RWPE1 (cell line): ENCODE results near the gene OSBPL1A.
A peak's percentile ranks its signal among the peaks of the same experiment; 100 is the strongest.
"Not testable (repeated sequence)": the region's sequence is repeated elsewhere in the genome, so short reads cannot be mapped to it uniquely, and the experiment has no call there.

Source experiments
- CTCF ChIA-PET: fragments of 350-600 bp; sonication (Branson Sonifier 250); formaldehyde crosslinking; extraction: SDS; loops from one replicate; lab custom pipeline; 2021; lab: Yijun Ruan, JAX
- POLR2A ChIA-PET: fragments of 400-600 bp; formaldehyde crosslinking; extraction: SDS; loops from one replicate; lab custom pipeline; 2020; ENCODE audit warnings: antibody characterized with exemption; ENCODE audit not compliant: low non-redundant PET; lab: Yijun Ruan, JAX
- DNase-seq: peaks from one replicate; pipeline ENCODE4 v3.0.0; 2012; ENCODE audit warnings: low spot score
- H3K27ac ChIP-seq: fragments of 450-650 bp; 2 replicates; pipeline ENCODE4 v1.5.1; 2017
- CTCF ChIP-seq: fragments of 450-650 bp; conservative IDR thresholded peaks from 2 replicates; pipeline ENCODE4 v1.5.1; 2017; ENCODE audit warnings: low read depth, mild to moderate bottlenecking

OSBPL1A gene

DNA sequence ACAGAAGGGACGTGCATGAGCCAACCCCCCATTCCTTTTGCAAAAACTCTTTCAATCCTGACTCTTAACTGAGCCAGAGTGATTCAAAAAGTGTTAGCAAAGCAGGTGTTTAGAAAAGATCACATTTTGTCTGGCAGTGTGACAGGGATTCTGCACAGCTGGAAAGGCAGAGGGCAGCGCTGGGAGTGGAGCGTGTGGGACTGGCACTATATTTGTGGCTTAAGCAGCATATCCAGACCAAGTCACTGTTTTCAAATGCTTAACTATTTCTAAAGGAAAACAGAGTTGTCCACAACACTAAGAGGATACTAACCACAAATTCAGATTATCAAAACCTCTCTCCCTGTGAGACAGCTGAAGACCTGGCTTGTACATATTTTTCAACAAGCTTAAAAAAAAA, 239.8 kb downstream of the OSBPL1A start:
- ChIA-PET CTCF (no interaction called here), POLR2A (no interaction called here)
- no peak overlapping the region for H3K27ac ChIP-seq
- no peak for DNase-seq
- TF ChIP-seq CTCF: no peak

GRCh38 chr18:24153397-24153796, 244.2 kb downstream of the OSBPL1A start:
- ChIA-PET POLR2A (no interaction called here), CTCF (no interaction called here)
- no peak overlapping the region for H3K27ac ChIP-seq
- TF ChIP-seq CTCF: no peak
- no peak for DNase-seq

DNA sequence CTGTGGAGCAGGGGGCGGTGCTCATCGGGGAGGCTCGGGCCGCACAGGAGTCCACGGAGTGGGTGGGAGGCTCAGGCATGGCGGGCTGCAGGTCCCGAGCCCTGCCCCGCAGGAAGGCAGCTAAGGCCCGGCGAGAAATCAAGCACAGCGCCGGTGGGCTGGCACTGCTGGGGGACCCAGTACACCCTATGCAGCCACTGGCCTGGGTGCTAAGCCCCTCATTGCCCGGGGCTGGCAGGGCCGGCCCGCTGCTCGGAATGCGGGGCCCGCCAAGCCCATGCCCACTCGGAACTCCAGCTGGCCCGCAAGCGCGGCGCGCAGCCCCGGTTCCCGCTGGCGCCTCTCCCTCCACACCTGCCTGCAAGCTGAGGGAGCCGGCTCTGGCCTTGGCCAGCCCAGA, 248.0 kb downstream of the OSBPL1A start:
- CTCF ChIA-PET, DNase-seq, POLR2A ChIA-PET, H3K27ac ChIP-seq: not testable (repeated sequence)

GRCh38 chr18:24142376-24142775, 255.2 kb downstream of the OSBPL1A start:
- TF ChIP-seq CTCF: no peak
- no peak for DNase-seq
- ChIA-PET CTCF (no interaction called here), POLR2A (no interaction called here)
- no peak overlapping the region for H3K27ac ChIP-seq

- no peak overlapping the region for H3K27ac ChIP-seq
- DNase-seq: no peak
- no peak for TF ChIP-seq CTCF
- CTCF ChIA-PET: no interaction called here
- POLR2A ChIA-PET: no interaction called here
These were observed 256.9 kb downstream of the OSBPL1A start for GRCh38 chr18:24140697-24141096.

DNA sequence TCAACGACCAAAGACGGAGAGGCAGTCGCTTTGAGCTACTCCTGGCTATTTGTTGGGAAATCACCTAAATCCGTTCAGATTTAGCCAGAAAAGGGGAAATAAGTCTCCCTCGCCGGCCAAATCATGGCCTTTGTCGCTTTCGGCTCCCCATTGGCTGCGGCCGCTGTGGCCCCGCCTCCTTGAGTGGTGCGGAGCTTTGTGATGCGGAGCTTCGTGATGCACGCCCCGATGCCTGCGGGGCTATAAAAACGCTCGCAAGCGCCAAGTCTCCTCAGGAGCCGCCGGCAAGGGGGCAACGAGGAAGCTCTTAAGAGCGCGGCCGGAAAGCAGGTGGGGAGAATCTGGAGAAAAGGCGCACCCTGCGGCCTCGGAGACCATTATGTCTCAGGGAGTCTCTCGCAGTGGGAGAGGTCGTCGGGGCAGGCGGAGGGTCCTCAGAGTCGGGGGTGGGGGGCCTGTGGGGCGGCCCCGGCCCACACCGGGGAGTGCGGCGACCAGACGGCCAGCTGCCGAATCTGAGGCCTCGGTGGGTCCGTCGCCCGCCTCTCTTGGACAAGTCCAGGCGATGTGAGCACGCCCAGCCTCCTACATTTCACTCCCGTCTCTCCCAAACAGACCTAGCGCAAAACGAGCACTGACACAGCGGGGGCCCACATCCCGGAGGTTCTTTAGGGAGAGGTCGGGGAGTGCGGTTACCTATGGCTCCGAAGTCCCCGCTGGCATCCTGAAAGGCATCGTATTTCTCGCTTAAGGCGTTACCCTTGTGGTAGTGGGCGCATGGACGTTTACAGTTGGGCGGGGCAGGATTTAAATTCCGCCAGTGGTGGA, 258.6 kb downstream of the OSBPL1A start, which contains the start of gene CABYR:
Gene CABYR (plus strand): TSS at position 274 of the 828 bp plus-strand sequence. CDS start 4,053 bp downstream, outside the sequence.
- POLR2A ChIA-PET: interaction anchor here (0.8 kb wide), 1 partner anchor 9 kb away, joined by 3 read pairs; no protein-coding TSS in a partner anchor

More for the DNA sequence above, 258.6 kb downstream of the OSBPL1A start, which contains the start of gene CABYR:
- H3K27ac ChIP-seq: peak within 1 kb of the TSS; percentile 74
- TF ChIP-seq CTCF: no peak
- CTCF ChIA-PET: no interaction called here
- peak; percentile 74 for DNase-seq
